Endothelial cell of umbilical vein (primary cell): ENCODE data around the gene UNC5C.

ENCODE experiments used
- EZH2 ChIP-seq: IDR thresholded peaks from 2 replicates; pipeline ENCODE4 v1.6.1; 2012; ENCODE audit warnings: borderline replicate concordance, low read depth, mild to moderate bottlenecking, moderate library complexity, low read length, inconsistent platforms; ENCODE audit not compliant: severe bottlenecking
- GATA2 ChIP-seq: IDR thresholded peaks from 2 replicates; pipeline ENCODE4 v1.7.0; 2011; ENCODE audit warnings: low read depth, mild to moderate bottlenecking, moderate library complexity, mixed read lengths, low read length; ENCODE audit not compliant: insufficient read length, insufficient read depth
- JUN ChIP-seq: IDR thresholded peaks from 2 replicates; pipeline ENCODE4 v1.6.1; 2011; ENCODE audit warnings: borderline replicate concordance, low read depth; ENCODE audit not compliant: insufficient read length, insufficient read depth
- MYC ChIP-seq: IDR thresholded peaks from one replicate; pipeline ENCODE4 v1.6.1; 2011; ENCODE audit warnings: mild to moderate bottlenecking, low read depth, low read length
- POLR2A ChIP-seq: IDR thresholded peaks from 2 replicates; pipeline ENCODE4 v1.6.1; 2012; ENCODE audit warnings: low read depth, mild to moderate bottlenecking, control low read depth, low read length
- POLR2AphosphoS5 ChIP-seq: IDR thresholded peaks from 2 replicates; pipeline ENCODE4 v1.6.1; 2012; ENCODE audit warnings: low read depth, mild to moderate bottlenecking, control low read depth, low read length, moderate library complexity; ENCODE audit not compliant: insufficient read depth
- TF ChIP-seq, protein P1 (sequence below), 2 donors: IDR thresholded peaks; 1 replicate in 1 of 2; 2 replicates in 1 of 2; pipeline ENCODE4 v1.5.1; 2011; ENCODE audit warnings: low read length in 2 of 2, mild to moderate bottlenecking in 2 of 2, moderate library complexity in 2 of 2, control low read depth in 1 of 2, inconsistent platforms in 1 of 2, low read depth in 1 of 2; ENCODE audit not compliant: insufficient read depth in 1 of 2; ENCODE audit errors: extremely low read depth in 1 of 2

DNA sequence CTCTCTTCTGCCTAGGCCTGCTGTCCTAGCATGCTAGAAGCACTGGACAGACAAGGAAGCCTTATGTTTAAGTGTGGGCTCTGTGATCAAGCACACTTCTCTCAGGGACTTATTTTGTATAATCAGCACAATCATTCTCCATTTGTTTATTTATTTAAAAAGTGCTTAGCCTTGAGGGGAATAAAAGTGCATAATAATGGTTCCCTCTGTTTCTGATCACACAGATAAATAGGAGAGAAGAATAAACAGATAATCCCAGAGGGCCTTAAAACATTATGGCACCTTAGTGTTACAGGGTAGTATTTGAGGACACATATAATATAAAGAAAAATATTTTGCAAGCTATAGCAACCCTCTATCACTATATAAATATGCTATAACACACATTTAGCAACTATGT, 146.5 kb downstream of the UNC5C start:
- TF ChIP-seq POLR2A (no peak), MYC (no peak), EZH2 (no peak), JUN (no peak), GATA2 (no peak), POLR2AphosphoS5 (no peak)
- TF ChIP-seq, protein P1, sequence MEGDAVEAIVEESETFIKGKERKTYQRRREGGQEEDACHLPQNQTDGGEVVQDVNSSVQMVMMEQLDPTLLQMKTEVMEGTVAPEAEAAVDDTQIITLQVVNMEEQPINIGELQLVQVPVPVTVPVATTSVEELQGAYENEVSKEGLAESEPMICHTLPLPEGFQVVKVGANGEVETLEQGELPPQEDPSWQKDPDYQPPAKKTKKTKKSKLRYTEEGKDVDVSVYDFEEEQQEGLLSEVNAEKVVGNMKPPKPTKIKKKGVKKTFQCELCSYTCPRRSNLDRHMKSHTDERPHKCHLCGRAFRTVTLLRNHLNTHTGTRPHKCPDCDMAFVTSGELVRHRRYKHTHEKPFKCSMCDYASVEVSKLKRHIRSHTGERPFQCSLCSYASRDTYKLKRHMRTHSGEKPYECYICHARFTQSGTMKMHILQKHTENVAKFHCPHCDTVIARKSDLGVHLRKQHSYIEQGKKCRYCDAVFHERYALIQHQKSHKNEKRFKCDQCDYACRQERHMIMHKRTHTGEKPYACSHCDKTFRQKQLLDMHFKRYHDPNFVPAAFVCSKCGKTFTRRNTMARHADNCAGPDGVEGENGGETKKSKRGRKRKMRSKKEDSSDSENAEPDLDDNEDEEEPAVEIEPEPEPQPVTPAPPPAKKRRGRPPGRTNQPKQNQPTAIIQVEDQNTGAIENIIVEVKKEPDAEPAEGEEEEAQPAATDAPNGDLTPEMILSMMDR (IDR thresholded peaks at IDR 0.05; ENCODE audit: extremely low read depth in 1 of 2, insufficient read depth in 1 of 2, low read depth in 1 of 2, low read length in 2 of 2) = no peak
